Colon (tissue), 2 donors: Measurements from ENCODE around the gene IL1B.
"Not testable (repeated sequence)": the region's sequence is repeated elsewhere in the genome, so short reads cannot be mapped to it uniquely, and the experiment has no call there.

Experiments
- FAIRE-seq: peaks from 2 replicates; lab custom pipeline; 2012; peaks lifted over from hg19 to GRCh38; lab: Jason Lieb, UNC
- donor health status: control.
- donor health status: control.

The IL1B gene

DNA sequence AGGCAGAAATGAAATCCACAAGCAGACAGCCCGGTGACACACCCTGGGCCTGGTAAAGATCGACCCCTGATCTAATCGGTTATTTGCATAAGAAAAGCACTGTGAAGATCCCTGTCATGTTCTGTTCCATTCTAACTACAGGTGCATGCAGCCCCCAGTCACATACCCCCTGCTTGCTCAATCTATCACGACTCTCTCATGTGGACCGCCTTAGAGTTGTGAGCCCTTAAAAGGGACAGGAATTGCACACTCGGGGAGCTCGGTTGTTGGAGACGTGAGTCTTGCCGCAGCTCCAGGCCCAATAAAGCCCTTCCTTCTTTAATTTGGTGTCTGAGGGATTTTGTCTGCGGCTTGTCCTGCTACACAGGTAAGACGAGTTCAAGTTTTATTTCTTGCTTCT lies 13.4 kb upstream of the IL1B start:
- no peak for FAIRE-seq

DNA sequence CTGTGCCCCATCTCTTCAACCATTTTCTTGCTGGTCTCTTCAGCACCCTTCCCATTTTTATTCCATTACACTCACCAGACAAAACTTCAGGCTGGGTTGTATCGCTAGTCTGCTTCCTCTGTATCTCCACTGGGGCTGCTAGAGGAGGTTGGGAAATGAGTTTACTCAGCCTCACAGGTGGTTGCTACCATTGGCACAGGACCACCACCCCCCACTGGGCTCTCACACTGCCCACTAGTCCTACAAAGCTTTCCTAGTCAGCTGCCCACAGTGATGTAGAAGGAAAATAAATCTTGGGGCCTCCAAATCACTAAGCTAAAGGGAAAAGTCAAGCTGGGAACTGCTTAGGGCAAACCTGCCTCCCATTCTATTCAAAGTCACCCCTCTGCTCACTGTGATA lies 12.3 kb upstream of the IL1B start:
- FAIRE-seq: no peak

DNA sequence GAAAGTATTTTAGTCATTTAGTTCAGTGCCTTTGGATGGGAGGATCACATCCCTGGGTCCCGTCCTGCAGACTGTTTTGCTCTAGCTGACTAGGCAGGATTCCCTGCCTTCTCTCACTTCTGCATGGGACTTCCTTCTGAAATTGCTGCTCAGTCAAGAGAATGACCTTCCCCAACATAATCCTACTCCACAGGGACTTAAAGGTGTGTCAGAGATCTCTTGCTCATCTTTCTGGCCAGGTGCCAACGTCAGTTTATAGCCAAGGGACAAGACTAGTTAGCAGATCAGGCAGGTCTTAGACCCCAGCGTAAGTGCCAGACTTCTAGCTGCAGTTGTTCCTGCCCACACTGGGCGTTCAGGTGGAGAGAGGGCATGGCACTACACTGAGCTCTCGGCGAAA lies 9.5 kb upstream of the IL1B start:
- no peak for FAIRE-seq

GRCh38 chr2:112843836-112844235 lies 7.3 kb upstream of the IL1B start:
- no peak for FAIRE-seq

GRCh38 chr2:112843288-112843687 lies 6.7 kb upstream of the IL1B start:
- no peak for FAIRE-seq

- FAIRE-seq: no peak
These were observed 4.9 kb upstream of the IL1B start for GRCh38 chr2:112841295-112842044.

- FAIRE-seq: no peak
These were observed 3.5 kb upstream of the IL1B start for GRCh38 chr2:112840068-112840445.

GRCh38 chr2:112839407-112840067 lies 3.0 kb upstream of the IL1B start:
- no peak for FAIRE-seq

- no peak for FAIRE-seq
These were observed 417 bp downstream of the IL1B start for GRCh38 chr2:112836163-112836560.

GRCh38 chr2:112835536-112836162 lies 930 bp downstream of the IL1B start:
- FAIRE-seq: no peak

DNA sequence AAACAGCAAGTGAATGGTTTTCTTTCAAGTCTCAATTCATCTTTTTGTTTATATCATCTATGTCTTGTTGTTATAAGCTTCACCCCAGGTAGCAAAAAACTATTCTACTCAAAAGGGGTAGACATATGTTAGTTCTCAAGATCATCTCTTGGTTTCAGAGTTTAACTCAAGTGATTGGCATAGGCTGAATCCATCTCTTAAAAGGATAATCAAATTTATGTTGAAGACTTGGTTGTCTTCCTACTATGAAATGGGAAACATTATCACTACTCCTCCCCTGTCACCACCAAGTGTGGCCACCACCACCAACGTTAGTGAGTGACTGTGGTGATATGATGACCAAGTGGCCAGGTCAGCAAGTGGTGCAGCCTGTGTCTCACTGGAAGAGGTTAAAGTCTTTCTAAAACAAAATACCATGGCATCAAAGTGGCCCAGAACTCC lies 1.5 kb downstream of the IL1B start:
- no peak for FAIRE-seq

DNA sequence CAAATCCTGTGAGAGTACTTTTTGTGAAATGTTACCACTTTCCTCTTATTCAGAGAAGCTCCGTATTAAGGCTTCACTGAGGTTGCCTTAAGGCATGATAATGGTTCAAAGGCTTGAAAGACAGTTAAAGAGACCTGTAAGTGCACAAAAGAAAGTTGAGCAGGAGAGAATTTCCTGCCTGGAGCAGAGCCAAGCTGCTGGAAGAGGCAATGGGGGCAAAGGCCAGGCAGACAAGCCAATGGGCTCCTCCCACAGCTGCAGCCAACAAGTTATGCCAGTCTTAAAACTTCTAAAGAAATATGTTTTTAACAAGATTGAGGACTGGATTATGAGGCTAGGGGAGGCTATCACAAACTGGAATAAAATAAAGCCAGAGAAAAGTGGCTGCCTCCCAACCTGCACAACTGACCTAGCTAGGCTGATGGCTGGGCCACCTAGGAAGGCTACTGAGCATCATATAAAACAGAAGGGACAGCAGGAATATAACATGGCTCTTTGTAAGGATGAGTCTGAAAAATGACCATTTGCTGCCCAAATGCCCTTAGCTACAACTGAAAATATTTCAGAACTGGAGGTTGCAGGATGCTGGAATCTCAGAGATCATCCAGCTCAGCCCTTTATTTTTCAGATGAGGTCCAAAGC lies 2.1 kb downstream of the IL1B start:
- no peak for FAIRE-seq

GRCh38 chr2:112833976-112834375 lies 2.6 kb downstream of the IL1B start:
- FAIRE-seq: no peak

- not testable (repeated sequence) for FAIRE-seq
These were observed 3.0 kb downstream of the IL1B start for GRCh38 chr2:112833639-112833931.

GRCh38 chr2:112832841-112833638 lies 3.5 kb downstream of the IL1B start:
- no peak for FAIRE-seq

DNA sequence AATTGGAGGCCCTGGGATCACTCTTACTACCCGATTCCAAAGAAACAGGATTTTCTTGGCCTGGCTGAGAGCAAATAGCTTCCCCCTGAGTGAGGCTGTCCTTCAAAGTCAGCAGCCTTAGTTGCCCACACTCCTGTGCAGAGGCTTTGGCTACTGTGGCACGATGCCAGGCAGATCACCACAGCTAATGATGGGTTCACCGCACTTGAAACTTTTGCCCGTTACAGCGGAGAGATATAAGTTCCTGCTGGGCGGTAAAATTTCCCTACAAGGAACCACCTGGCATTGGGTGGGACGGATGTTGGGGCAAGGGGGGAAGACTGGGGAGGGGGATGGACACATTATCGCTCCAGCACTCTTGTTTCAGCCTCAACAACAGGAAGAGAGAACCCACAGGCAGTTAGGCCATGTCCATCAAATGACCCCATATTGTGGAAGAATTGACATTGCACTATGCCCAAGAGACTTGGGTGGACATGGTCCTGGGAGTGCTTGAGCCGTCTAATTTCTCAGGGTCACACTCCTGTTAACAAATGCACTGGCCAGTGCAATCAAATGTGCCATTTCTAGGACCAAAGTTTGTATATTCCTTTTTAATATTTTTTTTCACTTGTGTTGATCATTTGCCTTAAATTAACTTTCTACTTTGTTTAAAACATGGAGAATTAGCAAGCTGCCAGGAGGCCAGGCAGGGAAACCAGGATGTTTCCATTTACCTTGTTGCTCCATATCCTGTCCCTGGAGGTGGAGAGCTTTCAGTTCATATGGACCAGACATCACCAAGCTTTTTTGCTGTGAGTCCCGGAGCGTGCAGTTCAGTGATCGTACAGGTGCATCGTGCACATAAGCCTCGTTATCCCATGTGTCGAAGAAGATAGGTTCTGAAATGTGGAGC lies 4.4 kb downstream of the IL1B start:
- FAIRE-seq: no peak

DNA sequence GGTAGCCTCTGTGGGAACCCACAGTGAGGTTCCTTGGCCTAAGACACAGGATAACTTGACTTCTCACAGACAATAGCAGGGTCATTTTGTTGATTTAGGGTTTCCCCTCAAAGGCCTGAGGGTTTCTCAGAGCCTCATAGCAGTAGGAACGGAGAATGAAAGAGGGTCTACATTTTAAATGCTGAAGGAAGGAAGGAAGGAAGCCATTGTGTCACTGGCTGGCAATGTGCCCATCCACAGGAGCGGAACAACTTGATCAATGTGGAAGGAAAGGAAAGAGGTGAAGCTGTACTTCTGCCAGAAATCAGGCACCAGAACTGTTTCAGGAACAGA lies 5.1 kb downstream of the IL1B start:
- FAIRE-seq: no peak

DNA sequence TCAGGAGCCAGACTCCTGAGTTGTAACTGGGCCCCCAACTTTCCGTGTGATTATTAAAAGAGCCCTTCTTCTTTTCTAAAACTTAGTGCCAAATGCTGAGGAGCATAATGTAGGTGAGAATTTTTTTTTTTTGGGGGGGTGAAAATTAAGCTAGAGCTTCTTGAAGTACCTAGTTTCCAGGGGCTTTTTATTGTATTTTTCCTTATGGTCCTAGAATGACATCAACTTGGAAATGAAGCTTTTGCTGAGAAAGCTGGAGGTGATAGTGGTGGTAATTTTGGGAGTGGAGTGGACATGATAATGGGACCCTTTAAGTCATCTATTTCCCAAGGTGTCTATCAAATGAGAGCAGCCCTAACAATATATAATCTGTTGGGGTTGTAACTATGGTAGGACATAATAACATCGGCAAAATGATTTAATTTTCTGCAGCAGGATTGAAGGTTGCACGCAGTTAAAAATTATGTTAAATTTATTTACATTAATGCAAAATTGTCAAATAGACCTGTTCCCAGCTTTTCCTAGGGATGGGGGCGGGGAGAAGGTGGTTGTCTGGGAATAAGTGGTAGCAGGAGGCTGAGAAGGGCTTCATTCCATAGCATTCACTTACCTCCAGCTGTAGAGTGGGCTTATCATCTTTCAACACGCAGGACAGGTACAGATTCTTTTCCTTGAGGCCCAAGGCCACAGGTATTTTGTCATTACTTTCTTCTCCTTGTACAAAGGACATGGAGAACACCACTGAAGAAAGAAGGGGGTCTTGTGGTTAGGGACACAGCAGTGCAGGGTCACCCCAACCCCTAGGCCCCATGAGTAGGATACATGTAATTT lies 5.7 kb downstream of the IL1B start:
- FAIRE-seq: no peak

GRCh38 chr2:112829961-112830681 lies 6.5 kb downstream of the IL1B start:
- FAIRE-seq: no peak
